ENCODE results near the gene ROMO1.

DNA sequence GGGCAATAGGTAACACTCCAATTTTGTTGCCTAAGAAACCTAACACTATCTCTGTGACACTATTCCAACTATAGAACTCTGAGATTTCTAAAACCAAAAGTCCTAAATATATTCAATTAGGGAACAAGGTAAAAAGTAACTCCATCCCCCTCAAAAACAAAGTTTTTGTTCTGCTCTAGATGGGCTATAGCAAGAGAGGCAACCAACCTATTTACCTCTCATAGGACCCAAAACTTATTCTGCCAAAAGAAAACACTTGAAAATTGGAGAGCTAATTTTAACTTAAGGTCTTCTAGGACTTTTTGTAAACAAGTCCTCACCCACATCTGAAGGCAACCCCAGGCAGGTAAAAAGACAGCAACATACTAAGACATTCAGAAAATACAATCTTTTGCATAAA, 35.2 kb downstream of the ROMO1 start:
- TF ChIP-seq, protein P1, sequence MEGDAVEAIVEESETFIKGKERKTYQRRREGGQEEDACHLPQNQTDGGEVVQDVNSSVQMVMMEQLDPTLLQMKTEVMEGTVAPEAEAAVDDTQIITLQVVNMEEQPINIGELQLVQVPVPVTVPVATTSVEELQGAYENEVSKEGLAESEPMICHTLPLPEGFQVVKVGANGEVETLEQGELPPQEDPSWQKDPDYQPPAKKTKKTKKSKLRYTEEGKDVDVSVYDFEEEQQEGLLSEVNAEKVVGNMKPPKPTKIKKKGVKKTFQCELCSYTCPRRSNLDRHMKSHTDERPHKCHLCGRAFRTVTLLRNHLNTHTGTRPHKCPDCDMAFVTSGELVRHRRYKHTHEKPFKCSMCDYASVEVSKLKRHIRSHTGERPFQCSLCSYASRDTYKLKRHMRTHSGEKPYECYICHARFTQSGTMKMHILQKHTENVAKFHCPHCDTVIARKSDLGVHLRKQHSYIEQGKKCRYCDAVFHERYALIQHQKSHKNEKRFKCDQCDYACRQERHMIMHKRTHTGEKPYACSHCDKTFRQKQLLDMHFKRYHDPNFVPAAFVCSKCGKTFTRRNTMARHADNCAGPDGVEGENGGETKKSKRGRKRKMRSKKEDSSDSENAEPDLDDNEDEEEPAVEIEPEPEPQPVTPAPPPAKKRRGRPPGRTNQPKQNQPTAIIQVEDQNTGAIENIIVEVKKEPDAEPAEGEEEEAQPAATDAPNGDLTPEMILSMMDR (IDR thresholded peaks at IDR 0.05) = no peak
- TF ChIP-seq POLR2A (IDR thresholded peaks at IDR 0.05) = no peak

Measured in Peyer's patch (tissue), 4 donors.